Ascending aorta (tissue), 2 donors: ENCODE measurements around the gene HBD. TPM values are rescaled to one million over a fixed set of nuclear protein-coding genes. Genes with fewer than 3 reads are reported as not detected.

ENCODE experiments used
- DNase-seq, 2 donors: peaks; one replicate each; pipeline ENCODE4 v3.0.0-alpha.2; 2019; ENCODE audit warnings: low spot score in 2 of 2
- H3K27ac ChIP-seq, 2 donors: fragments of 200-600 bp; sonication (generic); one replicate each; pipeline ENCODE4 v1.5.1; 2016 to 2017; ENCODE audit warnings: mild to moderate bottlenecking in 1 of 2
- H3K27me3 ChIP-seq: fragments of 200-600 bp; sonication (generic); one replicate; pipeline ENCODE4 v1.5.1; 2017
- H3K36me3 ChIP-seq, 2 donors: fragments of 200-600 bp; sonication (generic); one replicate each; pipeline ENCODE4 v1.5.1; 2016
- H3K4me1 ChIP-seq, 2 donors: fragments of 200-600 bp; sonication (generic); one replicate each; pipeline ENCODE4 v1.5.1; 2016 to 2017; ENCODE audit warnings: mild to moderate bottlenecking in 1 of 2
- H3K4me3 ChIP-seq, 2 donors: fragments of 200-600 bp; sonication (generic); one replicate each; pipeline ENCODE4 v1.5.1; 2016 to 2017; ENCODE audit warnings: mild to moderate bottlenecking in 1 of 2
- H3K9me3 ChIP-seq, 2 donors: fragments of 200-600 bp; sonication (generic); one replicate each; pipeline ENCODE4 v1.5.1; 2016
- intact Hi-C: fragments of 100-400 bp; cut with DNase I; formaldehyde crosslinking; loops from one replicate; pipeline ENCODE4 v1.15.1; 2023
- total RNA-seq: library from RNA; depleted of rRNA; stranded (reverse); fragments of >200 nt; gene quantifications from one replicate; pipeline ENCODE4 v1.1.0, GENCODE V29; 2016
- TF ChIP-seq, protein P1 (sequence below), 3 experiments: fragments of 200-600 bp in 2 of 3; fragments of 450-650 bp in 1 of 3; sonication (generic) in 2 of 3; IDR thresholded peaks; one replicate each; pipeline ENCODE4 v1.5.1; 2016 to 2019; ENCODE audit warnings: antibody characterized with exemption in 3 of 3, mild to moderate bottlenecking in 1 of 3, moderate library complexity in 1 of 3

HBD gene
- total RNA-seq, 1 donor from 2014 or later = not detected

DNA sequence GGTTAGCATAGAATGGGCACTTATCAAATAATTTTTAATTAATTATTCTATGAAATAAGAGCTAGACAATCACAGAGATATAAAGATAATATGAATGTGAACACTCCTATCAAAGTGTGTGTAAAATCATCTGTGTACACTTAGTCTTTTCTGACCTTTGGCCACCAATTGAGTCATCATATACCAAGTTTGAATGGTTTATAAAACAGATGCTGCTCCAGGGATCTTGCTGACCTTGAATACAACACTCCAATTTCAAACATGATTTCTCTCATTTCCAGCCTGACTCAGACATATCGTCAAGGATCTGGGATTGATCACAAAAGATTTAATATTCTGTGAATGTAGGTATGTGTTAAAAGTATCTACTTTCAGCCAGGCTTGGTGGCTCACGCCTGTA lies 30.9 kb downstream of the HBD start:
- TF ChIP-seq, protein P1, sequence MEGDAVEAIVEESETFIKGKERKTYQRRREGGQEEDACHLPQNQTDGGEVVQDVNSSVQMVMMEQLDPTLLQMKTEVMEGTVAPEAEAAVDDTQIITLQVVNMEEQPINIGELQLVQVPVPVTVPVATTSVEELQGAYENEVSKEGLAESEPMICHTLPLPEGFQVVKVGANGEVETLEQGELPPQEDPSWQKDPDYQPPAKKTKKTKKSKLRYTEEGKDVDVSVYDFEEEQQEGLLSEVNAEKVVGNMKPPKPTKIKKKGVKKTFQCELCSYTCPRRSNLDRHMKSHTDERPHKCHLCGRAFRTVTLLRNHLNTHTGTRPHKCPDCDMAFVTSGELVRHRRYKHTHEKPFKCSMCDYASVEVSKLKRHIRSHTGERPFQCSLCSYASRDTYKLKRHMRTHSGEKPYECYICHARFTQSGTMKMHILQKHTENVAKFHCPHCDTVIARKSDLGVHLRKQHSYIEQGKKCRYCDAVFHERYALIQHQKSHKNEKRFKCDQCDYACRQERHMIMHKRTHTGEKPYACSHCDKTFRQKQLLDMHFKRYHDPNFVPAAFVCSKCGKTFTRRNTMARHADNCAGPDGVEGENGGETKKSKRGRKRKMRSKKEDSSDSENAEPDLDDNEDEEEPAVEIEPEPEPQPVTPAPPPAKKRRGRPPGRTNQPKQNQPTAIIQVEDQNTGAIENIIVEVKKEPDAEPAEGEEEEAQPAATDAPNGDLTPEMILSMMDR (IDR thresholded peaks at IDR 0.05) = no peak
- Histone ChIP-seq H3K9me3 (no peaks in the 10 kb centered on the region), H3K27me3 (no peaks in the 10 kb centered on the region), H3K36me3 (no peaks in the 10 kb centered on the region), H3K4me1 (no peaks in the 10 kb centered on the region), H3K27ac (no peak overlapping the region), H3K4me3 (no peak overlapping the region)
- no peak for DNase-seq
- intact Hi-C loops = no loop called here

- Histone ChIP-seq H3K27ac (no peak within 1 kb of the TSS), H3K27me3 (no peaks in the 10 kb centered on the region), H3K4me3 (no peak within 1 kb of the TSS), H3K36me3 (no peaks in the 10 kb centered on the region), H3K4me1 (no peaks in the 10 kb centered on the region), H3K9me3 (no peaks in the 10 kb centered on the region)
- DNase-seq = no peak
- TF ChIP-seq, protein P1 (IDR thresholded peaks at IDR 0.05) = no peak
- intact Hi-C loops = no loop called here
Measured at GRCh38 chr11:5200582-5200981, 33.7 kb downstream of the HBD start, which contains the start of gene OR51V1. Gene OR51V1 (minus strand): TSS chr11:5200682. CDS start chr11:5200682, 0 bp downstream.

- no peaks in the 10 kb centered on the region for H3K36me3 ChIP-seq
- no peaks in the 10 kb centered on the region for H3K27me3 ChIP-seq
- no peaks in the 10 kb centered on the region for H3K9me3 ChIP-seq
- intact Hi-C loops = no loop called here
- no peak overlapping the region for H3K27ac ChIP-seq
- no peak for DNase-seq
- H3K4me3 ChIP-seq = no peak overlapping the region
- TF ChIP-seq, protein P1 (IDR thresholded peaks at IDR 0.05) = no peak
- H3K4me1 ChIP-seq = no peaks in the 10 kb centered on the region
Measured at GRCh38 chr11:5198285-5198684, 36.0 kb downstream of the HBD start.

GRCh38 chr11:5197536-5197935 lies 36.7 kb downstream of the HBD start:
- H3K4me3 ChIP-seq = no peak overlapping the region
- no peak for DNase-seq

GRCh38 chr11:5196731-5197130 lies 37.6 kb downstream of the HBD start:
- H3K4me3 ChIP-seq = no peak overlapping the region
- no peaks in the 10 kb centered on the region for H3K9me3 ChIP-seq
- no peaks in the 10 kb centered on the region for H3K27me3 ChIP-seq
- no peaks in the 10 kb centered on the region for H3K4me1 ChIP-seq
- no peak overlapping the region for H3K27ac ChIP-seq
- DNase-seq = no peak
- no peaks in the 10 kb centered on the region for H3K36me3 ChIP-seq
- TF ChIP-seq, protein P1 (IDR thresholded peaks at IDR 0.05) = no peak
- intact Hi-C loops = no loop called here

More at GRCh38 chr11:5197536-5197935, 36.7 kb downstream of the HBD start:
- Histone ChIP-seq H3K27me3 (no peaks in the 10 kb centered on the region), H3K36me3 (no peaks in the 10 kb centered on the region), H3K9me3 (no peaks in the 10 kb centered on the region), H3K27ac (no peak overlapping the region), H3K4me1 (no peaks in the 10 kb centered on the region)
- intact Hi-C loops = no loop called here
- TF ChIP-seq, protein P1 (IDR thresholded peaks at IDR 0.05) = no peak

DNA sequence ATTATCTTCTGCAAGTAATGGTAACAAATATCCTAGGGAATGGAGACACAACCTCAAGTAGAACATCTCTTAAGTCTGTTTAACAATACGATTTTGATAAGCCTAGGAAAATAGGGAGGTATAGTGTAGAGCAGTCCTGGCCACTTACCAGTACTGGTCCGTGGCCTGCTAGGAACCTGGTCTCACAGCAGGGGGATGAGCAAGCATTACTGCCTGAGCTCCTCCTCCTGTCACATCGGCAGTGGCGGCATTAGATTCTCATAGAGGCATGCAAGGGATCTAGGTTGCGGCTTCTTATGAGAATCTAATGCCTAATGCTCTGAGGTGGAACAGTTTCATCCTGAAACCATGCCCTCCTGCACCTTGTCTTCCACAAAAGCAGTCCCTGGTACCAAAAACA lies 38.2 kb downstream of the HBD start:
- TF ChIP-seq, protein P1 (IDR thresholded peaks at IDR 0.05) = no peak
- H3K27me3 ChIP-seq = no peaks in the 10 kb centered on the region

More for the DNA sequence above, 38.2 kb downstream of the HBD start:
- H3K27ac ChIP-seq = no peak overlapping the region
- no peak overlapping the region for H3K4me3 ChIP-seq
- intact Hi-C loops = no loop called here
- H3K36me3 ChIP-seq = no peaks in the 10 kb centered on the region
- no peak for DNase-seq
- H3K4me1 ChIP-seq = no peaks in the 10 kb centered on the region
- H3K9me3 ChIP-seq = no peaks in the 10 kb centered on the region
